HG03097 (cell line): ENCODE data around the gene CYP26B1.

Experiments
- ATAC-seq: cut with Tn5 transposase; IDR thresholded peaks from one replicate; pipeline ENCODE4 v1.9.1; 2021; ENCODE audit not compliant: unreplicated experiment, low FRiP score

CYP26B1 gene

DNA sequence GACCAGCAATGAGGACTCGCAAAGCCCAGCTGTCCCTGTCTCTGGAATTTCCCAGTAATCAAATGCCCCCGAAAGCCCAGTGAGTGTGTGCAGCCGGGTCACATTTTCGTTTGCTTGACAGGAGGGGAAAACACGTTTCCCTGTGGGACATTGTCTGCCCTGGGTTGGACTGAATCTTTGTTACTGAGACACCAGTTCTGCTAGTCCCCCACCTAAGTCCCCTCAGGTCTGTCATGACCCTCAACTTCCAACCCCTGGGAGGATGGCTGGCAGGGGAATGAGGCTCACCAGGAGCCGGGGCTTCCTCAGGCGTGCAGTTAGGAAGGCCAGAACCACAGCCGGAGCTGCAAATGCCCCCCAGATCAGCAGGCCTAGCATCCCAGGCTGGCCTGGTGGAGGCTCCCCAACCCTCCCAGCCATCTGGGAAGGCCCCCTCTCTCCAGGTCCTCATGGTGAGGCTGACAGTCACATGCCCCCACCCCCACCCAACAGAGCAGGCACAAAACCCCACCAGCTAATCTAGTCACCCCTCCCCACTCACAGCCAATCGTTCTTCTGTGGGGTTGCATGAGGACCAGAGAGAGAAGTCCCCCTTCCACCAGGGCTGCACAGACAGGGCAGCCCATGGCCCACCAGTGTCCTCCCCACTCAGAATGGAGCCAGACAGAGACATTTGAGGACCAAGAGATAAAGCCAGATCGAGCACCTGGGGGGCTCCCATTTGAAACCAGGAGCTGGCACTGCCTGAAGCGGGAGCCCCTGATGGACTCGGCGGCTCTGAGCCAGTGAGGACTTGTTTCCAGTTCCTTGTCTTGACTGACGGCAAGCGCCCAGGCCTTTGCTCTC is 33.6 kb downstream of the CYP26B1 start:
- no peak for ATAC-seq

DNA sequence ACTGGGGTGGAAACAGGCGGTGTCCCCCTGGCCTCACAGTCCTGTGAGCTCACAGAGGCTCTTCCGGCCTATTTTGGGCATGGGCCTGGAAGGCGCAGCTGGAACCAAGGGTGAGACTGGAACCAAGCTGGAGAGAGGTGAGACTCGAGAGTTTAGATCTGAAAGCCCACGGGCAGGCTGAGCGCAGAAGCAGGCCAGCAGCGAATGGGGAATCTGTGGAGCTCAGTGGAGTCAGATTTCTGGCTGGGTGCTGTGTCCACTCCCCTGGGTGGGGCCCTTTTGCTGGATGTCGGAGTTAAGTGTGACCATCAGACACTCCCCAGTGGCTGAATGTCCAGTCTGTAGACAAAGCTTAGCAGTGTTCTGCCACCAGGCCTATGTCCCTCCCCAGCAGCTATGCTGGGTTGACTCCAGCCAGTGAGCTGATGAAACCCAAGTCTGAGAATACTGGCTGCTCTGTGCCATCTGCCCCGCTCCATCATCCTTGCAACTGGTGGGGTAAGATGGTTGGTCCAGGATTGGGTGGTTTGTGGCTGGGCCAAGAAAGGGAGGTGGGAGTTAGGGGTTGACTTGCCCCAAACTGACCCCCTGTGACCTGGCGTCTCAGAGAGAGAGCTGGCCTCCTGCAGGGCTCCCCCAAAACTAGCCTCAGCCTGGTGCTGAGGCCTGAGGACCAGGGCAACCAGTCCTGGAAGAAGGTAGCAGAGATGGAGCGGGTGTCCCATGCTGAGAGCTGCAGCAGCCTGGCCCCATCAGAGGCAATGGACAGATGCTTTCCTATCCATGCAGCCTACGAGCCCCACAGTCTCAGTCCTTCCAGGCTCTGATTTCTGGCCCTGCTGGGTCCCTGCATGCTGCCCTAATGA is 34.4 kb downstream of the CYP26B1 start:
- ATAC-seq: no peak

DNA sequence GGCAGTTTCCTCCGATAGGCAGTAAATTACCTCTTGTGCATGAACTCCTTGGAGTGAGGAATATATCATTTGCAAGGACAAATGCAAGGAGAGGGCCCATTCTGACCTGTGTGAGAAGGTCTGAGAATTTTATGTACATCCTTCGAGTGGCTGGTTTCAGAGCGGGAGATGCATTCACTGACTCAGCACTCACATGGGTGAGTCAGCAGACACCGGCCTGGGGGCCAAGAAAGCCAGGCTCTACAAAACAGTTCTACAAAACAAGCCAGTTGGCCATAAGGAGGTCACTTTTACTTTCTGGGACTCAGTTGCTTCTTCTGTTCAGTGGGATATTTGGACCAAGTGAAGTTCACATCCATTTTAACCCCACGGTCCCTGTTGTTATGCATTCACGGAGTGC is 35.3 kb downstream of the CYP26B1 start:
- ATAC-seq: no peak

DNA sequence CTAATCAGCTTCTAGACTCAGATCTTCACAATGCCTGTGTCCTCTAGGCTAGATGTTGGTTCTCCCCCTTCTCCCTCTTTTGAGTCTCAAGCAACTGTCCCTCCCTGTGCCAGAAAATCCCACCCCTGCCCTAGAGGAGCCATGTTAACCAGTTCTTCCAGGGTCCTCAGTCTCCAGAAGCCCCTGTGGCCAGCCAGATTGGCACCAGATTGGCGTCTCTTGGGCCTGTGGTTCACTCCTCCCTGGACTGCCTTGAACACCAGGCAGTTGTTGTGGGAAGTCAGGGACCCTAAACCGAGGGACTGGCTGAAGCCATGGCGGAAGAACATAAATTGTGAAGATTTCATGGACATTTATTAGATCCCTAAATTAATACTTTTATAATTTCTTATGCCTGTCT is 36.6 kb downstream of the CYP26B1 start:
- ATAC-seq: no peak

DNA sequence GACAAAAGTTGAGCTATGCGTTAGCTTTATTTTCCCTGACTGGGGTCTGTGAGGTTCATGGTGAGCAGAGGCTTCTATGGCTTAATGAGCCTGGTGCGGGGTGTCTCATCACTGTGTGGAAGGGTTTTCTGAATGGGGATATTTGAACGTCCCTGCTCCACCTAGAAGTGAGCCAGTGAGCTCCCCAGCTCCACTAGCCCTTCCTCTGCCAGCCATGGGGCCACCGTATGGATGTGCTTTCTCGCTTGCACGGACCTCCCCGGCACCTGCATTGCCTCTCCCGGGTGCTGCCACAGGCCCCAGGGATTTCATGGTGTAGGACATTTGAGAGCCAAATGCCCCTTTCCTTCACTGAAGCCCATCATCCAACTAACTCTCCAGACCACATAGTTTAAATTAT is 37.8 kb downstream of the CYP26B1 start:
- ATAC-seq: no peak

DNA sequence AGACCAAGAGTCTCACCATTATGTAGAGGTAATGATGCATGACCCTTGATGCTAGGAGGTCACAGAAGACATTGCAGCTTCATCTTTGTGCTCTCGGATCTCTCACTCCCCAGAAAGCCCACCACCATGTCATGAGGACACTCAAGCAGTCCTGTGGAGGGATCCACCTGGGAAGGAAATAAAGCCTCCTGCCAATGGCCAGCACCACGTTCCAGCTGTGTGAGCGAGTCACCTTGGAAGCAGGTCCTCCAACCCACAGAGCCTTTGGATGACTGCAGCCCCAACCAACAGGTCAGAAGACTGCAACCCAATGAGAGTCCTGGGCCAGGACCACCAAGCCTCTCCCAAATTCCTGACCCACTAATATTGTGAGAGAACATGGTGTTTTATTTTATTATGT is 38.4 kb downstream of the CYP26B1 start:
- no peak for ATAC-seq

DNA sequence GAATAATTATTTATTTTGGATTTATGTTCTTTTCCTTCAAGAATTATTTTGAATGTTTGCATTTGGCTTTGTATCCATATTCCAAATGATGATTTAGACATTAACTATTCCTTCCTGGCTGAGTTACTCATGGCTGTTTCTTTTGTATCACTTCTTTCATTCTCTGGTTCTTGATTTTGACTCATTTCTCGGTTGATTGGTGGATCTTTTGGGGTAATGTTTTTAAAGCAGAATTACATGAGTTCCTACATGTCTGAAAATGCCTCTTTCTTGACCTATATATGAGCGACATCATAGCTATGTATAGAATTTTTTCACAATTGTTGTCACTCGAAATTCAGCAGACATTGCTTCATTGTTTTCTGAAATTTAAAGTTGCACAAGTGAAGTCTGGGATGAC is 39.5 kb downstream of the CYP26B1 start:
- ATAC-seq: no peak

DNA sequence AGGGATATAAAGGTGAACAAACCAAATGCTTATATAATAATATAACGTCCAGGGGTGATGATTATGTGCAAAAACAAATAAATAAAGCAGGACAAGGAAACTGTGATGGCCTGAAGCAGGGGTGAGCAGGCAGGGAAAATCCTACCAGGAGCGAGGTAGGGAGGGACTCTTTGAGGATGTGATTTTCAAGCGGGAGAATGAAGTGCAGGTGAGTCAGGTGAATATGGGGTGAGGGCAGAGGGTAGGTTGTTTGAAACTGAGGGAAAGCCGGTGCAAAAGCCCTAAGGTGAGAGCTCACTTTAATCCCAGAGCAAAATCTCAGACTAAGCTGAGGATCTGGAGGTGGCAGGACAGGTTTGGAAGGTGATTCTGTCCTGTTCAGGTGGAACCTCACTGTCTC is 40.7 kb downstream of the CYP26B1 start:
- no peak for ATAC-seq

DNA sequence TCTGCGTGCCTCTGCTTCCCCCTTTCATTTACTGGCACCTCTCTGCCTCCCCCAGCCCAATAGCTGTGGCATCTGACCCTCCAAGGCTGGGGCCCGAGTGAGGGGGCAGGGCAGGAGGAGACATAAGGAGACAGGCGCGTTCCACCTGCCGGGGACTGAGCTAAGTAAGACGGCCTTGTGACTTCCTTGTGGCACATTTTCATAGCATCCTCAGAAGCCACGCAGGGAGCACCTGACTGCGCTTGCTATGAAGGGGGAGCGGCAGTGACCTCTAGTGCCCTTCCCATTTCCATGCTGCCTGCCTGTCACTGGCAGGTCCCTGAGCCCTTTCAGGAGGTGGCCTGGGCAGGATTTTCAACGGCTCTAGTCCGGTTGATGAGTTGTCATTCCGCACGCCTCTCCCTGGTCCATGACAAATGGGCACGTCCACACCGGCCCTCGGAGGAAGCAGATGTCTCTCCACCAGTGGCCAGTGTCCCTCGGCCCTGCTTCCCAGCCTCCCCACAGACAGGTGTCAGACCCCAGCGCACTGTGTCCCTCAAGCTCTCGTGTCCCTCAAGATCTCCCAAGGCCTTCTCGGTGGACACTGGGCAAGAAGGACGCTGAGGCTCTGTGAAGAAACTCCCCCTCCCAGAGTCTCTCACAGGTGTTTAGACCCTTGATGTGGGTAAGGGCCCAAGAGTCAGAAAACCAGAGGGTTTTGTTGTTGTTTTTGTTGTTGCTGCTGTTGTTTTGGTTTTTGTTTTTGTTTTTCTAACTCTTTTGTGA is 42.7 kb downstream of the CYP26B1 start:
- no peak for ATAC-seq

DNA sequence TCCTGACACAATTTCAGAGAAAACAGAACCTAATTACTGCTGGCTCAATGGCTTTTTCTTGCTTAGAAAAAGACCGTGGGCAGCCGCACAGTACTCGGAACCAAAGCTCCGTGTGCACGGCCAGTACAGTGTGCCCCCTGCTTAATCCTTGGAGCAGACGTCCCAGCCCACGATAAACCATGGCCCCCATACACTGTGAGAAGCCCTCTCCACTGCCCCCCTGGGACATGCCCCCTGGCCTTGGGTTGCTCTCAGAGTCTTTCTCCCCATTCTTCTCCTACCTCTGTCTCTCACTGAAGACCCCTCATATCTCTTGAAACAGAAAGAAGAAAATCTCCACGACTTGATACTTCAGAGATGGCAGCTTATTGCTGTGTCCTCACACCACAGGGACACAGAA is 44.0 kb downstream of the CYP26B1 start:
- no peak for ATAC-seq

DNA sequence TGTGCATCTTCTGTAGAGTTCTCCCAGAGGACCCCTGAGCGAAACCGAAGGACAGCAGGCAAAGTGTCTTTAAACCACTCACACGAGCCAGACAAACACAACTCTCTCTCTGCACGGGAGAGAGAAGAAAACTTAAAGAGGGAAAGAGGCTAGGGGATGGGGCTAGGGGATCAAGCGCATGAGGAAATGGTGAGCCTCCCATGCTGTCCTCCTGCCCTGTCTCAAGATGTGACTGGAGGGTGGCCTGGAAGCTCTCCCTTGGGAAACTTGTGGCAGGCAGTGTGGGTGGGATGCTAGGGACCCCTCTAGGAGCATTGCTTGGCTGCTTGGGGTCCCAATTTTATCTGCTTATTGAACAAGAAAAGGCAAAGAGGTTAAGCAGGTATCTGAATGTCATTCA is 44.5 kb downstream of the CYP26B1 start:
- ATAC-seq: no peak

DNA sequence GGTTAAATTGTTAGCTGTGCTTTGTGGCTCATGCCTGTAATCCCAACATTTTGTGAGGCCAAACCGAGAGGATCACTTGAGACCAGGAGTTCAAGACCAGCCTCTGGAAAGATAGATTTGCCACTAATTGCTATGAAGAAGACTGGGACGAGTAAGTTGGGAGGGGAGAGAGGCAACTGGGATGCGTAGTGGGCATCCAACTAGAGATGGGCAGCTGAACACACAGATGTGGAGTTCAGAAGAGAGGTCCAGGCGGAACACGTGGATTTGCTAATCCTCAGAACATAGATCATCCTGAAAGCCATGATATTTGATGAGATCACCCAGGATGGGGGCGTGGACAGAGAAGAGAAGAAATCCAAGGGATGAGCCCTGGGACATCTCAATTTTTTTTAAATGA is 48.7 kb downstream of the CYP26B1 start:
- no peak for ATAC-seq

DNA sequence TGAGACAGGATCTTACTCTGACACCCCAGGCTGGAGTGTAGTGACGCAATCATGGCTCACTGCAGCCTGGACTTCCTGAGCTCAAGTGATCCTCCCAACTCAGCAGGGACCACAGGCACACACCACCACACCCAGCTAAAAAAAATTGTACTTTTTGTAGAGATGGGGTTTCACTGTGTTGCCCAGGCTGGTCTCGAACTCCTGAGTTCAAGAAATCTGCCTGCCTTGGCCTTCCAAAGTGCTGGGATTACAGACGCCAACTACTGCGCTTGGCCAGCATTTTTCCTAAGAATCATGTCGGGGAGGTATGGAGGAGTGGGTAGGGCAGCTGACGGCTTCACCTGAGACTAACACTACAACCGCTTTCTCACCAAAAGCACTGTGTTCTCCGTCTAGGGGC is 50.4 kb downstream of the CYP26B1 start:
- ATAC-seq: no peak

DNA sequence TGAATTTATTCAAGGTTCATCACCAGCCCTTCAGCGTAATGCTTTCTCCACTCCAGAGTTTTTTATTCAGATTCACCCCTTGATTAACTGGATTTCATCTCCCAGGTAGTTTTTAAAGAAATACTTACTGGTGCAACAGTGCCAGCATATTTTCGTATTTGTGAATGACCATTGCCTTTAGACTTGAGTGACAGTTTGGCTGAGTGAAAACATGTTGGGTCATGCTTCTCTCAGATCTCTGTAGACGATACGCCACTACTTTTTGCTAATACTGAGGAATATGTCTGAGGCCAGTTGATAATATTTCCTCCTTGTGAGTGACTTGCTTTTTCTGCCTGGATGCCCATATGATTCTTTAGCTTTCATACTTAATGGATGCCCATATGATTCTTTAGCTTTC is 51.5 kb downstream of the CYP26B1 start:
- ATAC-seq: no peak

DNA sequence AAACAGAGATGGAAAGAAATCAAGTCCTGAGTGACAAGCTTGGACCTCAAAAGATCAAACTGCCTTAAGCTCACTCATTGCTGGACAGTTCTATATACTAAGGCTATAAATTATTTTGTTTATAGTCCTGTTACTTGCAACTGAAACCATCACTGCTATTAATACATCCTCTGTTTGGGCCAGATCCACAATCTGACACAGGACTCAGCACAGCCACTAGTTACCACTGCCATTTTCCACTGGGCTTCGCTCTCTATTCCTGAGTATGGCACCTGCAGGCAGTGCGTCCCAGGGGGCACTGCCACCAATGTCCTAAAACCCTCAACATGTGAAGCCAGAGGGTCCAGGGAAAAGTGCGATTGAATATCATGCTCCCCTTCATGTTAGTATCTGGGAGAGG is 52.3 kb downstream of the CYP26B1 start:
- ATAC-seq: no peak

DNA sequence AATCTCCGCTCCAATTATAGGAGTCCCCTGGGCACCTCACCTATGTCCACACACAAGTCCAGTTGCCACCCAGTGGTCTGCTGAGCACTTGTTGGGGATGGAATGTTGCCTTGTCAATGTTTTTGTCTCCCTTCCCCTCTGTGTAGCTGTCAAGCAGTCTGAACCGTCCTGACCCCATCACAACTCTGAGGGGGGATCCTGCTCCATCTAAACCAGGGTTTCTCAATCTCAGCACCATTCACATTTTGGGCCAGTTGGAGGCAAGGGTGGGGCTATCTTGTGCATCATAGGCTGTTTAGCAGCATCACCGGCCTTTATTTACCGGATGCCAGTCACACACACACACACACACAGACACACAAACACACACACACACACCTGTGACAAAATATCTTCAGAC is 53.0 kb downstream of the CYP26B1 start:
- no peak for ATAC-seq

DNA sequence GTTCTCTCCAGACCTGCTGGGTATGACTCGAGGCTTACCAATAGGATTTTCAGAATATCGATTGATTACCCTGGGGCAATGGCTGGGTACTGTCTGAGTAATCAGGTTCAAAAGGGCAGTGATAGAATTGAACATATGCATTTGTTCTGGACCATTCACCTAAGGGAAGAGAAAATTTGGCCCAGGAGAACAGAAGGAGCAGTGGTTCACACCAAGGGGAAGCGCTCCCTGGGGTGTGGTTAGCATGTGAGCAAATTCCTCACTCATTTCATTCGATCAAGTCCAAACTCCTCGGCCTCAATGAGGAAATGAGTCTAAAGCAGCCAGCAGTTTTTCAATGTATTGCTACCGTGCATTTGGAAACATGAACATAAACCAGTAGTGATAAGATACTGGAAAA is 55.6 kb downstream of the CYP26B1 start:
- ATAC-seq: no peak

DNA sequence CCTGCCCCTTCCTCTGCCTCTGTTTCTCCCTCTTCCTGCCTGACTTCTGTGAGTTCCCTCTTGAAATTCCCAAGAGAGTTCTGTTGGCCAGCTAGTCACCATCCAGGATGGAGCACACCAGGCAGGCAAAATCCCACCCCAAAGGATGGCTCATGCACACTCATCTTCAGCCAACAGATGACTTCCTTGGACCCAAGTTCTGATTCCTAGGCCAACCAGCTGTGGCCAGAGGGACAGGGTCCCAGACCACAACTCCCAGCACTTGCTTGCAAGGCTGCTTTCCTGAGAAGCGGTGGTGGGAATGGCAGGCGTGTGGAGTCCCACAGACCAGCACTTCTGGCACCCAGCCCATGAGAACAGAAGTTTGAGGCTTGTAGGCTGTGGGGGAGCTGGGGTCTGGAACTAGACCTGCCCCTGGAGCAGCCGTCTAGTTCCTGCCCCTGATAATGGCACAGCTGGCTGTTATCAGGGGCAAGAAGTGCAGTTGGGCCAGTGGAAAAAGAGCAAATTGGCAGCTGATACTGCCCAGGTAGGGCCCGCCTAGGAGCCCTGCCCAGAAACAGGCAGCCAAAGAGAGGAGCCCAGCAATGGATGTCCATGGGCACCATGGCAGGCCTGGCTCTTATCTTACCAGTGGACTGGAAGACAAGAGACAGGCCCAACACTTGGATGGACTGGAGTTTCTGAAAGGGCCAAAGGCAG is 56.7 kb downstream of the CYP26B1 start:
- no peak for ATAC-seq

DNA sequence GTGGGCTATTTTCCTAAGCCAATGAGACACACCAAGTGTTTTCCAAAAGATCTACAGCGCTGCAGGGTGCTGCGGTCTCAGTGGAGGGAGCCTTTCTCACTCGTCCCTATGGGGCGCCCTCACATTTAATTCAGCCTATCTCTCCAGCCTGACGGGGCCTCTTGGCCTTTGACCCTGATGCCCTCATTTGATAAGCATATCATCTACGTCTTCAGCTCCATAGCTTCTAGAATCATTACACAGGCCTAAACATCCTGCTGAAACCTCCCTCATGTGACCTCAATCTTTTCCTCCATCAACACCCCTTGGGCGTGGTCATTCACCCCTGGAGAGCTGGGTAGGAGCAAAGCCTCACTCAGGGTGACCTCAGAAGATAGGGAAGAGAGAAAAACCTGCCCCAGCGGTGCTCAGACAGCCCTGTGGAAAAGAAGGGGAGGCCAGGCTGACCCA is 57.4 kb downstream of the CYP26B1 start:
- no peak for ATAC-seq

DNA sequence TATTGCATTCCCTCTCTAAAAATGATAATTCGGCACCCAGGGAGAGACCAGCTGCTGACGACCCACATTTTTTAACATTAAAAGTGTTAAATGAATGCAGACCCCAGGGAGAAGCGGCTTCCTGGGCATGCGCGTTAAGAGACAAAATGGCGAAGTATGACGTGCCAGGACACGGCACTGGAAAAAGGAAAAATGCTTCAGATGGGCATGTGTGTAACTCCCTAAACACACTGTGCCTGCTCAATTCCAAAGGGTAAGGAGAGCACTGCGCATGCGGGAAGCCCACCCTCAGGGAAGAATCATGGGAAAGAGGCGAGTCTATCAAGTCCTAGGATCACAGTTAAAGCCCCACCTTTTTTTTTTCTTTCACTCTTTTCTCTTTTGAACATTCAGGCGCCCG is 58.1 kb downstream of the CYP26B1 start:
- ATAC-seq: no peak
